Liver (tissue), 3 donors: ENCODE data around the gene TMEM214.

ENCODE experiments used
- CTCF ChIP-seq: fragments of 150-350 bp; IDR thresholded peaks from 2 replicates; pipeline ENCODE4 v1.5.1; 2017; ENCODE audit warnings: improper control_type of control experiment, low read depth, low read length; ENCODE audit not compliant: missing input control
- FOXA1 ChIP-seq: IDR thresholded peaks from 2 replicates; pipeline ENCODE4 v1.6.1; 2016; ENCODE audit warnings: antibody characterized with exemption
- HNF4A ChIP-seq, 2 donors: conservative IDR thresholded peaks; 2 replicates each; pipeline ENCODE4 v1.6.1; 2016; ENCODE audit warnings: antibody characterized with exemption in 2 of 2, mild to moderate bottlenecking in 2 of 2
- HNF4G ChIP-seq: IDR thresholded peaks from 2 replicates; pipeline ENCODE4 v1.6.1; 2016; ENCODE audit warnings: antibody characterized with exemption
- JUND ChIP-seq, 2 donors: IDR thresholded peaks; 2 replicates each; pipeline ENCODE4 v1.6.1; 2016; ENCODE audit warnings: antibody characterized with exemption in 2 of 2
- RAD21 ChIP-seq, 2 donors: IDR thresholded peaks; 2 replicates each; pipeline ENCODE4 v1.6.1; 2016; ENCODE audit warnings: antibody characterized with exemption in 2 of 2, mild to moderate bottlenecking in 2 of 2
- REST ChIP-seq: IDR thresholded peaks from 2 replicates; pipeline ENCODE4 v1.6.1; 2016; ENCODE audit warnings: antibody characterized with exemption, mild to moderate bottlenecking
- SP1 ChIP-seq: IDR thresholded peaks from 2 replicates; pipeline ENCODE4 v1.6.1; 2018; ENCODE audit warnings: antibody characterized with exemption, mild to moderate bottlenecking
- TAF1 ChIP-seq: conservative IDR thresholded peaks from 2 replicates; pipeline ENCODE4 v1.6.1; 2016; ENCODE audit warnings: antibody characterized with exemption, mild to moderate bottlenecking
- donor health status: healthy.
- donor health status: healthy.

- TF ChIP-seq CTCF (no peak), TAF1 (no peak), FOXA1 (no peak), RAD21 (IDR thresholded peaks at IDR 0.05) (no peak), SP1 (no peak), HNF4A (conservative IDR thresholded peaks at IDR 0.05) (no peak), JUND (IDR thresholded peaks at IDR 0.05) (no peak), REST (no peak), HNF4G (no peak)
Observed at GRCh38 chr2:26988058-26988860, 44.5 kb upstream of the TMEM214 start.
